Measurements from ENCODE around the gene E2F4. TPM values are rescaled to one million over a fixed set of nuclear protein-coding genes. Genes with fewer than 3 reads are reported as not detected.
A peak's percentile ranks its signal among the peaks of the same experiment; 100 is the strongest.

E2F4 gene
- total RNA-seq, 1 experiment from 2014 or later: 123 TPM

DNA sequence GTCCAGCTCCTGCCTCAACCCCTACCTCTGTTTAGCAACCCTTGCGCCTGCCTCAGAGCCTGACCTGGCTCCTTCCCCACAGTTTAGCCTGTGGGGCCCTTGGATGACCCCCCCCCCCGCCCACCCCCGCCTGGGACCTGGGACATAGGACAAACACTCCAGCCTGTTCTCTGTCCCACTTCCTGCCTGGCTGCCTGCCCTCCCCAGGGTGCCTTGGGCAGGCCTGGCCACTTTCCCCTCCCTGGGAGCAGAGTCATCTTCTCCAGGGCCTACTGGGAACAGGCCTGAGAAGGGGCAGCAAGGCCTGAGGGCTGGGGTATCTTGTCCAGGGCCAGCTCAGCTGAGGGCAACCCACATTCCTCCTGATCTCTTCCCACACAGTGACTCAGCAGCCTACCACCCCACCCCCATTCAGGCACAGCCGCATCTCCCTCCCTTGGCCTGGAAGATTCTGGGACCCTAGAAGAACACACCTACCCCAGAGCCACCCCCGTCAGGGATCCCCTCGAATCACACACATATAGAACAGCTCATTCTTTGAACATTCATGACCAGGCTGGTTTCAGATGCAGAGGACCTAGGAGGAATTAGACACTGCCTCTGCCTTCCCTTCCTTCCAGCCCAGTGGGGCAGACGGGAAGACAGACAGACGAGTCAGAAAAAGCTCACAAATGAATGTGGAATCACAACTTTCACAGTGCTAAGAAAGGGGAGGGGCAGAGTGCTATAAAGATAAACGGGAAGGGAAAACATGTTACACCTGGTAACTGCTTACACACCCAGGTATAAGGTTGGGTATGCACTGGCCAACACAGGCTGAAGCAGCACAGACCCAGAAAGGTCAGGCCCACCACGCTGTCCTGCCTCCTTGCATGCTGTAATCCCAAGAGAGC, 49.3 kb downstream of the E2F4 start:
- DNase-seq (ENCODE audit: low spot score): no peak
- in situ Hi-C loops (cut with HindIII; ENCODE audit: low sequenced_read_pairs): no loop called here

DNA sequence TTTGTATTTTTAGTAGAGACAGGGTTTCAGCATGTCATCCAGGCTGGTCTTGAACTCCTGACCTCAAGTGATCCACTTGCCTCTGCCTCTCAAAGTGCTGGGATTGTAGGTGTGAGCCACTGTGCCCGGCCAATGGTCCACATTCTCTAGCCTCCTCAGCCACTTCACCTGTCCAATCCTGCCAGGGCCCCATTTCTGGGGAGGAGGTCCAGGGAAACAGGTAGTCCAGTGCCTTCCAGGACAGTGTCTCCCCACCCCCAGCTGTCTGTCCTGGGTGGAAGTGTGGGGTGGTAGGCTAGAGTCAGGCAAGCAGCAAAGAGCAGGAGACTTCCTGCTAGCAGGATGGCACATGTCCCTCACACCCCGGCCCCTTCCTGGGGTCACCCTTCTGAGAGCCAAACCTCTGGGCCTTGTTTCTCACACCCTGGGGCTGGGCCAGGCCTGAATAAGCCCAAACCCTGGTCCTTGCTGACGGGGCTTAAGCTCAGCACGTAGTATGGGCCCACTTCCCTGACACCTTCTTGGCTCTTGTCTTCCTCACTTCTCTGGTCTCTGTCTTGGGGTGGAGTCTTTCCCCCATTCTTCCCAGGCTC, 50.3 kb downstream of the E2F4 start:
- in situ Hi-C loops (cut with HindIII; ENCODE audit: low sequenced_read_pairs): no loop called here
- DNase-seq (ENCODE audit: low spot score): no peak

DNA sequence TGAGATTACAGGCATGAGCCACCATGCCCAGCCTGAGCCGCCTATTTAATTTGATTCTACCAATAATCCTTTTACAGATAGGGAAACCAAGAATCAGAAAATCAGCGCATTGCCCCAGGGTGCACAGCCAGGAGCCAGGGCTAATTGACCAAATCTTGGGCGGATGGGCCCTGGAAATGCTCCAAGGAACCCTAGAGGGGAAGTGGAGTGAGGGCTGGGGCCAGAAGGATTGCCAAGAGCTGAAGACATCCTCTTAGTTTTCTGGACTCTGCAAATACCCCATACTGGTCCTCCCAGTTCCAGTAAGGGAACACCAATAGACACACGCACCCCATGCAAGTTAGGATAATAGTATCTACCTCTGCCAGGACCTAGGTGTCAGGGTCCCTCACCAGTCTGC, 51.5 kb downstream of the E2F4 start:
- DNase-seq (ENCODE audit: low spot score): no peak
- in situ Hi-C loops (cut with HindIII; ENCODE audit: low sequenced_read_pairs): no loop called here

DNA sequence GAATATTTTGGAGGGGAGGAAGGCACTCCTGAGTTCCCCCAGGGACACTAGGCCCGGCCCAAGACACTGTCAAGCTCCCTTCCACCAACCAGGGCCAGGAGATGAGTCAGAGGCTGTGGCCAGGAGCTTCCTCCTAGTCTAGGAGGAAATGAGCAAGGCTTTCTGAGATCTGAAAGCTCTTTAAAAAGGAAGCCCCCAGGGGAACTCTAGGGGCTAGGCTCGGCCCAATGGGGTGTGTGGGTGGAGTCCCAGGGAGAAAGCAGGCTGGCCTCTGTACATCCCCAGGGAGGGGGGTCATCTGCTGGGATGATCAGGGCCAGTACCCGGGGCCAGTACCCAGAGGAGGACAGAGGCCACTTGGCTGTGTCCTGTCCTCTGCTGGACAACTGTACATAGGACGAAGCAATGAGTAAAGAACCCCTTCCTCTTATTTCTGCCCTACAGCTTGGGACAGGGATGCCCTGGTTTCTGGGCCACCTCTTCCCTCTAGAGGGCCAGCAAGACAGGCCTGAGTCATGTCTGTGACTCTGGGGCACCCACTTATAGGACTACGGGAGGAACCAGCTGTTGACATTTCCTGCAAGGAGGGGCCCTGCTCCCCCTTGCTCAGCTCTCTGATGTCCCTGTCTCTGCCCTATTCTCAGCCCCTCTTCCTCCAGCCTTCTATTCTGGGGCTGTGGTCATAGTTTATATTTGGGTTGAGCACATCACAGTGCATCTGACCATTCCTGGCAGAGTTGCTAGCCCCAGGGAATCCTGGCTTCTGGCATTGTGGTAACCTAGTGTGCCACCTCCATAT, 52.6 kb downstream of the E2F4 start:
- no peak for DNase-seq (ENCODE audit: low spot score)
- in situ Hi-C loops (cut with HindIII; ENCODE audit: low sequenced_read_pairs): no loop called here

DNA sequence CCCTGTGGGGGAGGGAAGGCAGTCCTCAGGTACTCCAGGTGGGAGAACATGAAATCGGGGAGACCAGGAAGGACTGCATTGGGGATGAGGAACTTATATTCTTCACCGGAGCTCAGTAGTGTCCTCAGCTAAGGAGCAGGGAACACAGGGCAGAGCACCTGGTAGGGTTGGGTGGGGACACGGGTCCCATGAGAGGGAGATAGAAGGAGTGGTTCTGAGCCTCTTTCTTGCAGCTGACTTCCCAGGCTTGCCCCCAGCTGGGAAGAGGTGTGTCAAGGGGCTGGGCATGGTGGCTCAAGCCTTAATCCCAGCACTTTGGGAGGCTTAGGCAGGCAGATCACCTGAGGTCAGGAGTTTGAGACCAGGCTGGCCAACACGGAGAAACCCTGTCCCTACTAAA, 53.2 kb downstream of the E2F4 start:
- DNase-seq (ENCODE audit: low spot score): no peak
- in situ Hi-C loops (cut with HindIII; ENCODE audit: low sequenced_read_pairs): no loop called here

DNA sequence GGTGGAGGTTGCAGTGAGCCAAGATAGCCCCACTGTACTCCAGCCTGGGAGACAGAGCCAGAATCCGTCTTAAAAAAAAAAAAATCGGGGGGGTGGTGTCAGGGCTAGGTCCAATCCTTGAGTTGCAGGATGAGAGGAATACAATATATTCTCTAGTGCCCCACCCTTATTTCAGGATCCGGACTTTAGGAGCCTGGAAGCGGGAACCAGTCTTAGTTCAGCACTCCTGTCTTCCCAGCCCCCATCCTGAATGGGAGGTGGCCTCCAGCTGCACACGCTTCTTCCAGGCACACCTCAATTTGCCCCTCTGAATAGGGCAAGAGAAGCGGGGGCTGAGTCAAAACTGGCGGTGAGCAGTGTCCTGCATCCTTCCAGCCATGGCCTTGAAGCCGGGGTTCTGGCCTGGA, 53.7 kb downstream of the E2F4 start:
- in situ Hi-C loops (cut with HindIII; ENCODE audit: low sequenced_read_pairs): no loop called here
- DNase-seq (ENCODE audit: low spot score): no peak

DNA sequence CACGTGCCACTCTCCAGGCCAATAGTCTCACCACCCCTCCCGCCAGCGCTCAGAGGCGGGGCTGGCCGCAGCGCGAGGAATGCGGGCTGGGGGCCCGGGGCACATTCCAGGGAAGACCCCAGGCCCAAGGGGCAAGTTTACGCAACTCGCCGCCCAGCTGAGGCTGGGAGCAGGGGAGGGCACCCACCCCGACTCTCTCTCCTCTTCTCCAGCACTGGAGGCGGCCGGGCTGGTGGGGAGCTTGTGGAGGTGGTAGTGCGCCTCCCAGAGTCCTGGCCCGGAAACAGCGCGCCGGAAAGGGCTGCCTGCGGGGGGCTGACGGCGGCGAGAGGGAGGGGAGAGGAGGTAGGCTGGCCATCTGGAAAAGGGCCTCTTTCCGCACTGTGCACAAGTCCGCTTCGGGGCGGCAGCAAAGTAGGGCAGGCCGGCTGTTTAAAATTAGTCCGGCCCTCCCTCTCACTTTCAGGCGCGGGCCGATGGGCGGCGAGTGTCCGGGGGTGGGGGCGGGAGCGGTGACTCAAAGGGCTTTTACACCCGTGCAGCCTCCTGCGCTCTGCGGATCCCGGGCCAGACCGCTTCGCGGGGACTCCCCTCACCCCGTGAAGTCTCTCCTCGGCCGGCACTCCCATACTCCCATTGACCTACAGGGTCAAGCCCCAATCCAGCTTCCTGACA, 54.3 kb downstream of the E2F4 start:
- in situ Hi-C loops (cut with HindIII; ENCODE audit: low sequenced_read_pairs): no loop called here
- peak; percentile 69 for DNase-seq (ENCODE audit: low spot score)

DNA sequence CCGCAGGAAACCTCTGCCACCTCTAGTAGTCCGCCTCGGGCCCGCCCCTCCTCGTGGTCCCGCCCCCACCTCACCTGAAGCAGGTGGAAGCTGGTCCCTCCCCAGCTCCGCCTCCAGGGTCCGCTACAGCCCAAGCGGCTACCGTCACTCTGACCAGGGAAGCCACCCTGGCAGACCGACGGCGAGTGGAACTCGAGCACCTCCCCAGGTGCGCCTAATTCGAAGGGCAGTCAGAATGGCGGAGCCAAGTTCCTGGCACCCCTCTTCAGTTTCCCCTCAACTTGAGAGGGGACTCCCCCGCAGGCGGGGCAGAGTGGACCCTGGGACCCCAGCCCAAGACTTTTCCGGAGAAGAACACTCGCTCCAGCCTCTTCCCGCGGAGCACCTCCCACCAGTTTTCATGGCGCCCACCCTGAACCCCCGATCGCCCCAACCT, 54.8 kb downstream of the E2F4 start:
- in situ Hi-C loops (cut with HindIII; ENCODE audit: low sequenced_read_pairs): no loop called here
- peak; percentile 53 for DNase-seq (ENCODE audit: low spot score)

DNA sequence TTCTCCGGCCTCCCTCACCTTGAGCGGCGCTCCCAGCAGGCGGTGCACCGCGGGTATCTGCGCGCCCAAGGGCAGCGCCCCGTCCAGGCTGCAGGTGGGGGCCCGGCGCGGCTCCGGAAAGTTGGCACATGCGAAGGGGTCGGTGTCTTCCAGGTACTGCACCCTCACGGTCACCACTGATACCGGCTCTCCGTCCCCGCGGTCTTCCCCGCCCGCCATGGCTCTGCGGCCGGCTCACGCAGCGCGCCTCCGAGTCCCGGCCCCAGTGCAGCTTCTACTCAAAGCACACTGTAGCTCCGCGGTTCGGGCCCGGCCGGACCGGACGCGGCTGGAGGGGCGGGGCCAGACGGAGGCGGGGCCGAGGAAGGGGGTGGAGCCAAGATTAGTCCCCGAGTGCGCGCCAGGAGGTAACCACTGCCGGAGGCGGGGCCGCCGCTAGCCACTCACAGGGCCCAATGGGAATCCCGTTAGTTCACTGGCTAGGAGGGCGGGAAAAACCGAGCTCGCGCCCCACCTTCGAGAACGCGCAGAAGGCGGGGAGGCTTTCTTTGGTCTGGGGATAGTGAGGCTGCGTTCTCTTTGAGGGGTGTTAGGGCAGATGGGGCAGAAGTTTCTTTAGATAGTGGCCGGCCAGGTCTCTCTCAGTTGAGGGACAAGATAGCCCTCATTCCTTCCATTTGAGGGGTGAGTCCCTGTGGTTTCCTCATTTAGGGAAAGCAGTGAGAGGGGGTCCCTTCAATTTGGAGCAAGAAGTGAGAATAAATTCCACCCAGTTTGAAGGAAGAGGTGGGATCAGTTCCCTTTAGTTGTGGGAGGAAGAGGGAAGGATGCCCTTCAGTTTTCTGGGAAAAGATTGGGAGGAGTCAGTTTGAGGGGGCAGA, 55.5 kb downstream of the E2F4 start, which contains the start of gene FHOD1:
TSS of gene FHOD1 (minus strand) at position 290 of the 881 bp plus-strand sequence. CDS start at position 219, 71 bp downstream.
- in situ Hi-C loops (cut with HindIII; ENCODE audit: low sequenced_read_pairs): no loop called here
- DNase-seq (ENCODE audit: low spot score): peak; percentile 96

DNA sequence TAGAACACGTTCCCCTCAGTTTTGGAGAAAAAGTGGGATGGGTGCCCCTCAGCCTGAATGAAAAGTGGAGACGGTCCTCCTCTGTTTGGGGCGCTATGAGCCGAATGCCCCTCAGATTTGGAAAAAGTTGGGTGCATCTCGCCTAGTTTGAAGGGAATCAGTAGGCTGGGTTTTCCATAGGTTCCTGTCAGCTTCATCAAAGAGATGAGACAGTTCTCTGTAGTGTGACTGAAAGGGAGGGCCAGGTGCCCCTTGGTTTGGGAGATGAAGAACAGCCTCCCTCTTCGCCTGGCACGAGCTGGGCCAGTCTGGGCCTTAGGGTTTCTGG, 56.1 kb downstream of the E2F4 start:
- peak; percentile 45 for DNase-seq (ENCODE audit: low spot score)
- in situ Hi-C loops (cut with HindIII; ENCODE audit: low sequenced_read_pairs): no loop called here

Other genes with a start within 250 kb of the E2F4 start
- gene CES3, start 230.9 kb upstream of the E2F4 start, total RNA-seq (2014; rRNA removed; shearing (Covaris generic)): 3.8 and 4.9 TPM in 2 replicates
- 0.34 TPM in 1 of 2 replicates, not detected in the other for gene CES4A, start 203.6 kb upstream of the E2F4 start, total RNA-seq (2014; rRNA removed; shearing (Covaris generic))
- gene CBFB, start 163.0 kb upstream of the E2F4 start, total RNA-seq (2014; rRNA removed; shearing (Covaris generic)): 17.0 and 40.9 TPM in 2 replicates
- 35.3 and 40.9 TPM in 2 replicates for gene PHAF1, start 82.2 kb upstream of the E2F4 start, total RNA-seq (2014; rRNA removed; shearing (Covaris generic))
- 0.55 TPM in 1 of 2 replicates, not detected in the other for gene B3GNT9, start 41.2 kb upstream of the E2F4 start, total RNA-seq (2014; rRNA removed; shearing (Covaris generic))
- gene TRADD, start 32.2 kb upstream of the E2F4 start, total RNA-seq (2014; rRNA removed; shearing (Covaris generic)): 8.8 and 15.4 TPM in 2 replicates
- gene FBXL8, start 32.2 kb upstream of the E2F4 start, total RNA-seq (2014; rRNA removed; shearing (Covaris generic)): 8.2 and 10.4 TPM in 2 replicates
- 17.8 and 17.9 TPM in 2 replicates for gene HSF4, start 27.4 kb upstream of the E2F4 start, total RNA-seq (2014; rRNA removed; shearing (Covaris generic))
- 13.4 and 17.5 TPM in 2 replicates for gene NOL3, start 21.6 kb upstream of the E2F4 start, total RNA-seq (2014; rRNA removed; shearing (Covaris generic))
- 19.1 and 33.4 TPM in 2 replicates for gene MATCAP1, start 8.2 kb upstream of the E2F4 start, total RNA-seq (2014; rRNA removed; shearing (Covaris generic))
- 0.24 and 0.25 TPM in 2 replicates for gene EXOC3L1, start 2.0 kb upstream of the E2F4 start, total RNA-seq (2014; rRNA removed; shearing (Covaris generic))
- gene ELMO3, start 7.0 kb downstream of the E2F4 start, total RNA-seq (2014; rRNA removed; shearing (Covaris generic)): 0.61 and 1.0 TPM in 2 replicates
- gene TMEM208, start 35.0 kb downstream of the E2F4 start, total RNA-seq (2014; rRNA removed; shearing (Covaris generic)): 64.4 and 90.0 TPM in 2 replicates
- 19.2 and 23.6 TPM in 2 replicates for gene FHOD1, start 55.3 kb downstream of the E2F4 start, total RNA-seq (2014; rRNA removed; shearing (Covaris generic))
- gene SLC9A5, start 56.8 kb downstream of the E2F4 start, total RNA-seq (2014; rRNA removed; shearing (Covaris generic)): 1.0 and 4.8 TPM in 2 replicates
- gene PLEKHG4, start 87.4 kb downstream of the E2F4 start, total RNA-seq (2014; rRNA removed; shearing (Covaris generic)): 15.7 and 27.0 TPM in 2 replicates
- 0.37 and 0.51 TPM in 2 replicates for gene KCTD19, start 134.6 kb downstream of the E2F4 start, total RNA-seq (2014; rRNA removed; shearing (Covaris generic))
- not detected in 2 replicates for gene LRRC36, start 134.7 kb downstream of the E2F4 start, total RNA-seq (2014; rRNA removed; shearing (Covaris generic))
- gene TPPP3, start 201.3 kb downstream of the E2F4 start, total RNA-seq (2014; rRNA removed; shearing (Covaris generic)): 1.6 and 1.8 TPM in 2 replicates
- 5.8 and 7.0 TPM in 2 replicates for gene ZDHHC1, start 224.3 kb downstream of the E2F4 start, total RNA-seq (2014; rRNA removed; shearing (Covaris generic))
- gene HSD11B2, start 239.0 kb downstream of the E2F4 start, total RNA-seq (2014; rRNA removed; shearing (Covaris generic)): not detected in 2 replicates

Measured in G401 (cell line).